Dermis lymphatic vessel endothelial cell (primary cell): ENCODE data around the gene LRIT2. TPM values are rescaled to one million over a fixed set of nuclear protein-coding genes. Genes with fewer than 3 reads are reported as not detected.

Experiments used
- total RNA-seq: library from RNA; depleted of rRNA; stranded (reverse); fragments of >200 nt; gene quantifications from 2 replicates; pipeline ENCODE4 v1.2.1, GENCODE V29; 2014

The LRIT2 gene
- not detected in 2 replicates for total RNA-seq

GRCh38 chr10:84225427-84226173, at the start of gene LRIT2:
Gene LRIT2 (minus strand): TSS chr10:84225544. CDS start chr10:84225520, 24 bp downstream.

GRCh38 chr10:84244651-84245270, 19.4 kb upstream of the LRIT2 start, which contains the start of gene RGR:
Gene RGR (plus strand): TSS chr10:84245053. CDS start chr10:84245091, 38 bp downstream.

DNA sequence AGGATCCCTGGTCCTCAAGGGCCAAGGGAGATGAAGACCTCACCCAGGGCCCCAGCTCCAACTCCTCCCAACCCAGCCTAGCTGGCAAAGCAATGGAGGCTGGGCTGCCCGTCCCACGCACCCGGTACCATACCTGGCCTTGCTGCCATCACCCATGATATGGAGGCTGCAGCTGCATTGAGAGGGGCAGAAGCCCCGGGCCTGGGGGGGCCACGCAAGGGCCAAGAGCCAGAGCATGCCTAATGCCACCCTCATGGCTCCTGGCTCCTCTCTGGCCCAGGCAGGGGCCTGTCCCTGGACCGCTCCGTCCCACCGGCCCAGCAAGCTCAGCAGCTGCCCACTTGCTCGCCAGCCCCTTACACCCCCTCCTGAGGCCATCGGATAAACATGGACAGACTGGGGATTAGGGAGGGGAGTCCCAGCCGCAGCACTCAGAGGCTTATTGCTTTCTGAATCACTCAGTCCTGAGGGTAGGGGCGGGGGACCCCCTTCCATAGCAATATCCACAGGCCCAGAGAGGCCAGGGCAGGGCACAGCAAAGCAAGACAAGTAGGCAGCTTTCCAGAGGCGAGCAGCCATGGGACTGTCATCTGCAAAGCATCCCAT, 15.9 kb upstream of the LRIT2 start, which contains the start of gene LRIT1:
Gene LRIT1 (minus strand): TSS at position 362 of the 606 bp plus-strand sequence. CDS start 107 bp downstream, at position 255.

DNA sequence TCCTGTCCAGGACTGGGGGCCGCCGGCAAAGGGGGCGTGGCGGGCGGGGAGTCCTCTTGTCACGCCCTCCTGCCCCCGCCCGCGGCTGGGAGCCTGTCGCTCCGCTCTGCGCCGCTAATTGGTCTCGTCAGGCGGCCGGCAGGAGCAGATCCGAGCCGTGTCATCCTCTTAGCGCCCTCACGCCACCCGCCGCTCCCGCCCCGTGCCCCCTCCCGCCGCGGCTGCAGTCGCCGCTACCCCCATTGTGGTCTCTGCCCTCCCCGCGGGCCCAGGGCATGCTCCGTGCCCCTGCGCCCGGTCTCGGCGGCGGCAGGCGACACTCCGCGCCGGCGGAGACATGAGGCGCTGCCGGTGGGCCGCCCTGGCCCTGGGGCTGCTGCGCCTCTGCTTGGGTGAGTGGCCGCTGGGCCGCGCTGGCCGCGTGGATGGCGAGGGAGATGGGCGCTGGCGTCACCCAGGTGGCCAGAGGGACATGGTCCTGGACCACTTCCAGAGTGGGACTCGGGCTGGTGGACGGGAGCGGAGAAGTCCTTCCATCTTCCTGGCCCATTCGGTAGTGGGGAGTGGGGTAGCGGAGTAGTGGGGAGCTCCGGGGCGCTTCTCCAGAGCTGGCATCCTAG, 30.8 kb downstream of the LRIT2 start, which contains the start of gene CDHR1:
Gene CDHR1 (plus strand): TSS at position 114 of the 620 bp plus-strand sequence. CDS start 224 bp downstream, at position 338.

DNA sequence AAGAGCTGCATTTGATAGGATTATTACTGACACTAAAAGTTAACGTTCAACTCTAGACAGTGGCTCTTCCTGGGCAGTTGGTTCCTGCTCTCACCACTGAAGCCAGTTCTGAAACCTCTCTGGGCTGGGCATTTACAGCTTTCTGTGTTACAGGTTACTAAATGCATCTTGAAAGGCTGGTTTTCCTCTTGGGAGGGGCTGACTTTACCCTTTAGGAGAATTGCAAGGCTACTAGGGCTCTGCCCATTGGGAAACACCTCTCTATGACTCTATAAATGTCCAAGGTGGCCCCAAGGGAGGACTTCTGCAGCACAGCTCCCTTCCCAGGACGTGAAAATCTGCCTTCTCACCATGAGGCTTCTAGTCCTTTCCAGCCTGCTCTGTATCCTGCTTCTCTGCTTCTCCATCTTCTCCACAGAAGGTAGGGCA, 51.8 kb downstream of the LRIT2 start, which contains the start of gene GPR15LG:
Gene GPR15LG (plus strand): TSS at position 301 of the 429 bp plus-strand sequence. CDS start 51 bp downstream, at position 352.

Other genes starting within 250 kb of the LRIT2 start
- 190 and 194 TPM in 2 replicates for gene GHITM, start 86.0 kb downstream of the LRIT2 start, total RNA-seq
- gene GPR15LG, start 51.7 kb downstream of the LRIT2 start, total RNA-seq = not detected in 2 replicates
- under 0.01 and 0.09 TPM in 2 replicates for gene CDHR1, start 31.0 kb downstream of the LRIT2 start, total RNA-seq
- not detected in 2 replicates for gene LRIT1, start 16.0 kb upstream of the LRIT2 start, total RNA-seq
- gene RGR, start 19.5 kb upstream of the LRIT2 start, total RNA-seq = not detected in 2 replicates
- 20.2 and 27.7 TPM in 2 replicates for gene CCSER2, start 103.0 kb upstream of the LRIT2 start, total RNA-seq